Activated naive CD4-positive, alpha-beta T cell treated with anti-CD3 and anti-CD28 coated beads, Interleukin-2, amount 10 ng/mL, durations not matched to agents 7 days and 5 days (primary cell): ENCODE results near the gene ANO7.

Experiments used
- CTCF ChIA-PET: fragments of 350-600 bp; sonication (Branson Sonifier 250); formaldehyde crosslinking; loops from one replicate; lab custom pipeline; 2021; ENCODE audit warnings: antibody characterized with exemption; lab: Charles Lee
- DNase-seq: peaks from one replicate; pipeline ENCODE4 v3.0.0-alpha.2; 2020
- H3K27ac Mint-ChIP-seq: one replicate; pipeline ENCODE4 v1.8.0; 2021; ENCODE audit warnings: mild to moderate bottlenecking, moderate library complexity, mixed read lengths
- H3K27me3 Mint-ChIP-seq: one replicate; pipeline ENCODE4 v1.8.0; 2021; ENCODE audit warnings: mild to moderate bottlenecking, mixed read lengths
- H3K36me3 Mint-ChIP-seq: one replicate; pipeline ENCODE4 v1.8.0; 2021; ENCODE audit warnings: mixed read lengths
- H3K4me1 Mint-ChIP-seq: one replicate; pipeline ENCODE4 v1.8.0; 2021; ENCODE audit warnings: mixed read lengths
- H3K4me3 Mint-ChIP-seq: one replicate; pipeline ENCODE4 v1.8.0; 2021; ENCODE audit warnings: mild to moderate bottlenecking, moderate library complexity, mixed read lengths
- H3K9me3 Mint-ChIP-seq: one replicate; pipeline ENCODE4 v1.8.0; 2021; ENCODE audit warnings: mixed read lengths

ANO7 gene

GRCh38 chr2:241215421-241215820 is 26.9 kb downstream of the ANO7 start:
- H3K9me3 Mint-ChIP-seq = no peaks in the 10 kb centered on the region
- H3K36me3 Mint-ChIP-seq = no peaks in the 10 kb centered on the region
- DNase-seq = no peak
- no peak overlapping the region for H3K27ac Mint-ChIP-seq
- peaks cover 82% of the 10 kb centered on the region for H3K27me3 Mint-ChIP-seq
- CTCF ChIA-PET = no interaction called here
- peaks cover 9% of the 10 kb centered on the region for H3K4me1 Mint-ChIP-seq
- no peak overlapping the region for H3K4me3 Mint-ChIP-seq

GRCh38 chr2:241216211-241216761 is 27.8 kb downstream of the ANO7 start:
- Mint-ChIP-seq H3K4me1 (peaks cover 9% of the 10 kb centered on the region), H3K36me3 (no peaks in the 10 kb centered on the region), H3K4me3 (peak overlapping the region; percentile 55), H3K27ac (no peak overlapping the region), H3K9me3 (no peaks in the 10 kb centered on the region), H3K27me3 (peaks cover 80% of the 10 kb centered on the region)
- DNase-seq = no peak
- CTCF ChIA-PET = no interaction called here

- Mint-ChIP-seq H3K27ac (no peak overlapping the region), H3K4me3 (peak overlapping the region; percentile 69), H3K36me3 (no peaks in the 10 kb centered on the region), H3K9me3 (no peaks in the 10 kb centered on the region), H3K27me3 (peaks cover 75% of the 10 kb centered on the region), H3K4me1 (peaks cover 9% of the 10 kb centered on the region)
- CTCF ChIA-PET = no interaction called here
- peak; percentile 57 for DNase-seq
These were observed 29.0 kb downstream of the ANO7 start for GRCh38 chr2:241217320-241218031.

- H3K36me3 Mint-ChIP-seq = no peaks in the 10 kb centered on the region
- H3K27me3 Mint-ChIP-seq = peaks cover 76% of the 10 kb centered on the region
- peaks cover 14% of the 10 kb centered on the region for H3K4me1 Mint-ChIP-seq
- no peak overlapping the region for H3K27ac Mint-ChIP-seq
- DNase-seq = peak; percentile 71
- peak overlapping the region; percentile 73 for H3K4me3 Mint-ChIP-seq
- H3K9me3 Mint-ChIP-seq = no peaks in the 10 kb centered on the region
- CTCF ChIA-PET = no interaction called here
These were observed 29.9 kb downstream of the ANO7 start for GRCh38 chr2:241218131-241219029.

- peak overlapping the region; percentile 73 for H3K4me3 Mint-ChIP-seq
- no peak for DNase-seq
- peaks cover 14% of the 10 kb centered on the region for H3K4me1 Mint-ChIP-seq
- CTCF ChIA-PET = no interaction called here
- no peaks in the 10 kb centered on the region for H3K36me3 Mint-ChIP-seq
- H3K9me3 Mint-ChIP-seq = no peaks in the 10 kb centered on the region
- peaks cover 77% of the 10 kb centered on the region for H3K27me3 Mint-ChIP-seq
- no peak overlapping the region for H3K27ac Mint-ChIP-seq
These were observed 30.5 kb downstream of the ANO7 start for GRCh38 chr2:241219030-241219382.

GRCh38 chr2:241219856-241220356 is 31.4 kb downstream of the ANO7 start:
- Mint-ChIP-seq H3K27ac (no peak overlapping the region), H3K36me3 (no peaks in the 10 kb centered on the region)
- CTCF ChIA-PET = no interaction called here

GRCh38 chr2:241223211-241224017 is 34.9 kb downstream of the ANO7 start:
- CTCF ChIA-PET = no interaction called here
- DNase-seq = peak; percentile 34
- H3K27me3 Mint-ChIP-seq = peaks cover 34% of the 10 kb centered on the region
- no peak overlapping the region for H3K27ac Mint-ChIP-seq
- H3K9me3 Mint-ChIP-seq = no peaks in the 10 kb centered on the region
- peaks cover 13% of the 10 kb centered on the region for H3K4me1 Mint-ChIP-seq
- peaks cover 15% of the 10 kb centered on the region for H3K36me3 Mint-ChIP-seq
- H3K4me3 Mint-ChIP-seq = no peak overlapping the region

More at GRCh38 chr2:241219856-241220356, 31.4 kb downstream of the ANO7 start:
- Mint-ChIP-seq H3K9me3 (no peaks in the 10 kb centered on the region), H3K27me3 (peaks cover 68% of the 10 kb centered on the region), H3K4me3 (no peak overlapping the region), H3K4me1 (peaks cover 14% of the 10 kb centered on the region)
- DNase-seq = no peak

GRCh38 chr2:241224018-241224850 is 35.8 kb downstream of the ANO7 start:
- Mint-ChIP-seq H3K4me1 (peaks cover 5% of the 10 kb centered on the region), H3K36me3 (peaks cover 19% of the 10 kb centered on the region), H3K27me3 (peaks cover 27% of the 10 kb centered on the region), H3K9me3 (no peaks in the 10 kb centered on the region), H3K27ac (no peak overlapping the region), H3K4me3 (no peak overlapping the region)
- no peak for DNase-seq
- CTCF ChIA-PET = no interaction called here

- Mint-ChIP-seq H3K36me3 (peaks cover 24% of the 10 kb centered on the region), H3K9me3 (no peaks in the 10 kb centered on the region), H3K27me3 (peaks cover 22% of the 10 kb centered on the region), H3K27ac (no peak overlapping the region), H3K4me1 (peaks cover 5% of the 10 kb centered on the region), H3K4me3 (no peak overlapping the region)
- CTCF ChIA-PET = no interaction called here
- DNase-seq = no peak
These were observed 36.5 kb downstream of the ANO7 start for GRCh38 chr2:241224851-241225438.

- no peak for DNase-seq
- H3K36me3 Mint-ChIP-seq = peaks cover 27% of the 10 kb centered on the region
- H3K4me1 Mint-ChIP-seq = peaks cover 5% of the 10 kb centered on the region
- CTCF ChIA-PET = no interaction called here
- H3K9me3 Mint-ChIP-seq = no peaks in the 10 kb centered on the region
- H3K4me3 Mint-ChIP-seq = no peak overlapping the region
- H3K27me3 Mint-ChIP-seq = peaks cover 16% of the 10 kb centered on the region
- no peak overlapping the region for H3K27ac Mint-ChIP-seq
These were observed 37.1 kb downstream of the ANO7 start for GRCh38 chr2:241225545-241225944.

GRCh38 chr2:241225983-241226382 is 37.5 kb downstream of the ANO7 start:
- peaks cover 5% of the 10 kb centered on the region for H3K4me1 Mint-ChIP-seq
- no peaks in the 10 kb centered on the region for H3K9me3 Mint-ChIP-seq
- no peak overlapping the region for H3K27ac Mint-ChIP-seq
- CTCF ChIA-PET = no interaction called here
- peaks cover 13% of the 10 kb centered on the region for H3K27me3 Mint-ChIP-seq
- no peak for DNase-seq
- peaks cover 30% of the 10 kb centered on the region for H3K36me3 Mint-ChIP-seq
- H3K4me3 Mint-ChIP-seq = no peak overlapping the region

- no peaks in the 10 kb centered on the region for H3K9me3 Mint-ChIP-seq
- CTCF ChIA-PET = no interaction called here
- no peak overlapping the region for H3K4me3 Mint-ChIP-seq
- no peak overlapping the region for H3K27ac Mint-ChIP-seq
- DNase-seq = no peak
- peaks cover 5% of the 10 kb centered on the region for H3K4me1 Mint-ChIP-seq
- H3K27me3 Mint-ChIP-seq = peaks cover 5% of the 10 kb centered on the region
- H3K36me3 Mint-ChIP-seq = peaks cover 37% of the 10 kb centered on the region
These were observed 38.5 kb downstream of the ANO7 start for GRCh38 chr2:241226723-241227572.
